NCI-H1048 (cell line): ENCODE measurements around the gene ZFPM1.

Experiments used
- DNase-seq: peaks from one replicate; lab custom pipeline; 2025; lab: John Stamatoyannopoulos, UW

The ZFPM1 gene

GRCh38 chr16:88499836-88500251 is 46.8 kb downstream of the ZFPM1 start:
- no peak for DNase-seq

GRCh38 chr16:88500255-88500661 is 47.2 kb downstream of the ZFPM1 start:
- DNase-seq = no peak

- DNase-seq = no peak
Observed at GRCh38 chr16:88502371-88502770, 49.3 kb downstream of the ZFPM1 start.

- no peak for DNase-seq
Observed at GRCh38 chr16:88502776-88503280, 49.7 kb downstream of the ZFPM1 start.

- DNase-seq = no peak
Observed at GRCh38 chr16:88503374-88503770, 50.3 kb downstream of the ZFPM1 start.

- no peak for DNase-seq
Observed at GRCh38 chr16:88503771-88504488, 50.9 kb downstream of the ZFPM1 start.

- DNase-seq = no peak
Observed at GRCh38 chr16:88504489-88505404, 51.7 kb downstream of the ZFPM1 start.

GRCh38 chr16:88505405-88506082 is 52.5 kb downstream of the ZFPM1 start:
- peak; percentile 35 for DNase-seq

- DNase-seq = no peak
Observed at GRCh38 chr16:88506723-88507122, 53.6 kb downstream of the ZFPM1 start.

GRCh38 chr16:88507231-88507743 is 54.2 kb downstream of the ZFPM1 start:
- DNase-seq = no peak

- no peak for DNase-seq
Observed at GRCh38 chr16:88508376-88508867, 55.3 kb downstream of the ZFPM1 start.

- DNase-seq = no peak
Observed at GRCh38 chr16:88508868-88509748, 56.0 kb downstream of the ZFPM1 start.

GRCh38 chr16:88509749-88510069 is 56.6 kb downstream of the ZFPM1 start:
- DNase-seq = no peak

GRCh38 chr16:88510091-88510994 is 57.3 kb downstream of the ZFPM1 start:
- no peak for DNase-seq

GRCh38 chr16:88511060-88511459 is 58.0 kb downstream of the ZFPM1 start:
- DNase-seq = no peak

- no peak for DNase-seq
Observed at GRCh38 chr16:88511906-88512305, 58.8 kb downstream of the ZFPM1 start.

- no peak for DNase-seq
Observed at GRCh38 chr16:88512728-88513696, 59.9 kb downstream of the ZFPM1 start.

- DNase-seq = no peak
Observed at GRCh38 chr16:88514070-88514469, 61.0 kb downstream of the ZFPM1 start.
